ENCODE results near the gene POLR1D. TPM values are rescaled to one million over a fixed set of nuclear protein-coding genes. Genes with fewer than 3 reads are reported as not detected.

Gene POLR1D
- total RNA-seq, 1 donor from 2014 or later = 120 TPM

DNA sequence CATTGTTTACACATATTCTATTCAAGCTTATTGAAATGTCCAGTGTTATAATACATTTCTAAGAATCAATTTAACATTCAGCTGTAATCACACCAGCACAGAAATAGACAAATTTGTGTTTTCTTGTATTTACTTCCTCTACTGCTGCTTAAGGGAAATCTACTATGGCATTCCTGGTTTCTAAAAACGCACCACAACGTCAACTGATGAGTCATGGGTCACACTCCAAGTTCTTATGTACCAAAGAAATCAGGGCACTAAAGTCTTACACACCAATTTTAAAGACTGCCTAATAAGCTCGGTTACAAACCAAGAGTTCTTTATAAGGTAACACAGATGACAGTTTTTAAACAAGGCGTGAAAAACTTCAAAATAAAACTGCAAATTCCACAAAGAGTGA is 14.6 kb upstream of the POLR1D start:
- Histone ChIP-seq H3K4me2 (no peak overlapping the region), H3K9me3 (ENCODE audit: low read depth) (no peaks in the 10 kb centered on the region), H2AFZ (replicated peaks) (no peak overlapping the region), H3K4me3 (no peak overlapping the region), H3K9ac (no peak overlapping the region), H3K79me2 (ENCODE audit: low read depth) (peaks cover 52% of the 10 kb centered on the region), H3F3A (ENCODE audit: low read depth) (no peaks in the 10 kb centered on the region), H3K27ac (no peak overlapping the region), H3K36me3 (no peaks in the 10 kb centered on the region), H3K27me3 (no peaks in the 10 kb centered on the region), H4K20me1 (ENCODE audit: low read depth) (no peaks in the 10 kb centered on the region), H3K4me1 (peaks cover 4% of the 10 kb centered on the region)
- no peaks in the 10 kb centered on the region for H3K36me3 Mint-ChIP-seq
- H3K27me3 Mint-ChIP-seq (ENCODE audit: insufficient read depth, low read depth) = peaks cover under 1% of the 10 kb centered on the region
- H3K9me3 Mint-ChIP-seq = no peaks in the 10 kb centered on the region
- TF ChIP-seq EZH2phosphoT487 (IDR thresholded peaks at IDR 0.05) = no peak
- TF ChIP-seq, protein P1, sequence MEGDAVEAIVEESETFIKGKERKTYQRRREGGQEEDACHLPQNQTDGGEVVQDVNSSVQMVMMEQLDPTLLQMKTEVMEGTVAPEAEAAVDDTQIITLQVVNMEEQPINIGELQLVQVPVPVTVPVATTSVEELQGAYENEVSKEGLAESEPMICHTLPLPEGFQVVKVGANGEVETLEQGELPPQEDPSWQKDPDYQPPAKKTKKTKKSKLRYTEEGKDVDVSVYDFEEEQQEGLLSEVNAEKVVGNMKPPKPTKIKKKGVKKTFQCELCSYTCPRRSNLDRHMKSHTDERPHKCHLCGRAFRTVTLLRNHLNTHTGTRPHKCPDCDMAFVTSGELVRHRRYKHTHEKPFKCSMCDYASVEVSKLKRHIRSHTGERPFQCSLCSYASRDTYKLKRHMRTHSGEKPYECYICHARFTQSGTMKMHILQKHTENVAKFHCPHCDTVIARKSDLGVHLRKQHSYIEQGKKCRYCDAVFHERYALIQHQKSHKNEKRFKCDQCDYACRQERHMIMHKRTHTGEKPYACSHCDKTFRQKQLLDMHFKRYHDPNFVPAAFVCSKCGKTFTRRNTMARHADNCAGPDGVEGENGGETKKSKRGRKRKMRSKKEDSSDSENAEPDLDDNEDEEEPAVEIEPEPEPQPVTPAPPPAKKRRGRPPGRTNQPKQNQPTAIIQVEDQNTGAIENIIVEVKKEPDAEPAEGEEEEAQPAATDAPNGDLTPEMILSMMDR (IDR thresholded peaks at IDR 0.05) = no peak
- TF ChIP-seq EZH2 (IDR thresholded peaks at IDR 0.05) = no peak
- DNase-seq (ENCODE audit: low spot score) = no peak
- H3K27ac Mint-ChIP-seq = no peak overlapping the region
- no peak overlapping the region for H3K4me3 Mint-ChIP-seq
- H3K4me1 Mint-ChIP-seq = peaks cover 3% of the 10 kb centered on the region

DNA sequence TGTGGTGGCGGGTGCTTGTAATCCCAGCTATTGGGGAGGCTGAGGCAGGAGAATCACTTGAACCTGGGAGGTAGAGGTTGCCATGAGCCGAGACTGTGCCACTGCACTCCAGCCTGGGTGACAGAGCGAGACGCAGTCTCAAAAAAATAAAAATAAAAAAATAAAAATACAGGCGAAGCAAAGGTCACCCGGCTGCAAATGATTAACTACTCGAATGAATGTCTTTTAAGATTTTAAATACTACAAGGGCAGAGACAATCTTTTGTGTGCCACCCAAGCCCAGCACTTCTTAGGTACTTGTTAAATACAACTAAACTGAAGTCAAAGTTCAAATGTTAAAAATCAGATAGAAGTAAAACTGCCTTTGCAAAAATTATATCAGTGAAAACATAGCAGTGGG is 8.1 kb upstream of the POLR1D start:
- Histone ChIP-seq H4K20me1 (ENCODE audit: low read depth) (peaks cover 10% of the 10 kb centered on the region), H3K4me1 (peaks cover 6% of the 10 kb centered on the region), H3K79me2 (ENCODE audit: low read depth) (peaks cover 91% of the 10 kb centered on the region), H3K9me3 (ENCODE audit: low read depth) (no peaks in the 10 kb centered on the region), H3K4me3 (no peak overlapping the region), H2AFZ (replicated peaks) (no peak overlapping the region), H3K36me3 (no peaks in the 10 kb centered on the region), H3K27me3 (no peaks in the 10 kb centered on the region), H3K27ac (no peak overlapping the region), H3F3A (ENCODE audit: low read depth) (no peaks in the 10 kb centered on the region), H3K4me2 (no peak overlapping the region), H3K9ac (no peak overlapping the region)
- Mint-ChIP-seq H3K36me3 (peaks cover 7% of the 10 kb centered on the region), H3K4me3 (no peak overlapping the region), H3K4me1 (peaks cover 2% of the 10 kb centered on the region), H3K27me3 (ENCODE audit: insufficient read depth, low read depth) (peaks cover 5% of the 10 kb centered on the region), H3K27ac (no peak overlapping the region), H3K9me3 (peaks cover 2% of the 10 kb centered on the region)
- DNase-seq (ENCODE audit: low spot score) = no peak
- TF ChIP-seq EZH2 (IDR thresholded peaks at IDR 0.05) (no peak), EZH2phosphoT487 (IDR thresholded peaks at IDR 0.05) (no peak)
- TF ChIP-seq, protein P1 (IDR thresholded peaks at IDR 0.05) = no peak

DNA sequence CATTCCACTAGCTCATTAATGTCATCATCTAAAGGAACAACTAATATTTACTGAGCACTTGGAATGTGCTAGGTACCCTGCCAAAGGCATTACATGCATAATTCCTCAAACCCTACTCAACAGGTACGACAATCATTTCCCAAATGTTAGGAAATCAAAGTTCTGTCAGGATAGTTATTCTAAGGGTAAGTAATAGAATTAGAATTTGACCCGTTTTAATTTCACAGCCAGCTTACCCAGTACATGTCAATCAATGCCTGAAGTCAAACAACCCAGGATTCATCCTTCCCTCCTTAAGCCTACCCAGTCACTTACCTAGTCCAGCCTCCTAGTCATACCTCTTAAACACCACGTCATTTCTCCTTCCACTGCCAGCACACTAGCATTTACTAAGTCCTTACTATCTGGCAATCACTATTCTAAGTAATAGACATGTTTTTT is 3.8 kb upstream of the POLR1D start:
- H2AFZ ChIP-seq (replicated peaks) = no peak overlapping the region
- no peak overlapping the region for H3K27ac ChIP-seq
- no peak overlapping the region for H3K27ac Mint-ChIP-seq
- DNase-seq (ENCODE audit: low spot score) = no peak
- peaks cover 22% of the 10 kb centered on the region for H3K4me1 Mint-ChIP-seq
- H3K9me3 ChIP-seq (ENCODE audit: low read depth) = no peaks in the 10 kb centered on the region
- H3K4me3 Mint-ChIP-seq = no peak overlapping the region
- H3K4me1 ChIP-seq = peaks cover 20% of the 10 kb centered on the region
- H3K4me3 ChIP-seq = no peak overlapping the region
- peaks cover 9% of the 10 kb centered on the region for H3K36me3 Mint-ChIP-seq
- H4K20me1 ChIP-seq (ENCODE audit: low read depth) = peaks cover 32% of the 10 kb centered on the region
- peaks cover 20% of the 10 kb centered on the region for H3F3A ChIP-seq (ENCODE audit: low read depth)
- H3K27me3 ChIP-seq = no peaks in the 10 kb centered on the region
- peaks cover 10% of the 10 kb centered on the region for H3K27me3 Mint-ChIP-seq (ENCODE audit: insufficient read depth, low read depth)
- no peak overlapping the region for H3K9ac ChIP-seq
- peaks cover 82% of the 10 kb centered on the region for H3K79me2 ChIP-seq (ENCODE audit: low read depth)
- peaks cover under 1% of the 10 kb centered on the region for H3K9me3 Mint-ChIP-seq
- H3K36me3 ChIP-seq = peaks cover under 1% of the 10 kb centered on the region
- peak overlapping the region; percentile 9 for H3K4me2 ChIP-seq
- TF ChIP-seq, protein P1 (IDR thresholded peaks at IDR 0.05) = no peak
- TF ChIP-seq EZH2 (IDR thresholded peaks at IDR 0.05) (no peak), EZH2phosphoT487 (IDR thresholded peaks at IDR 0.05) (no peak)
